GM12874 (cell line): ENCODE results near the gene PHACTR1.

Source experiments
- CTCF ChIP-seq: IDR thresholded peaks from 2 replicates; pipeline ENCODE4 v1.5.1; 2011; ENCODE audit warnings: low read depth, mild to moderate bottlenecking, control low read depth, low read length, moderate library complexity; ENCODE audit not compliant: insufficient read depth

PHACTR1 gene

GRCh38 chr6:13272131-13273046, 555.8 kb downstream of the PHACTR1 start:
- no peak for TF ChIP-seq CTCF

GRCh38 chr6:13273202-13273930, 556.8 kb downstream of the PHACTR1 start:
- no peak for TF ChIP-seq CTCF

- TF ChIP-seq CTCF = no peak
These were observed 557.6 kb downstream of the PHACTR1 start for GRCh38 chr6:13273931-13274706.

GRCh38 chr6:13274707-13275434, 558.3 kb downstream of the PHACTR1 start:
- TF ChIP-seq CTCF = no peak

GRCh38 chr6:13275435-13275989, 558.9 kb downstream of the PHACTR1 start:
- TF ChIP-seq CTCF = no peak

GRCh38 chr6:13277231-13277630, 560.7 kb downstream of the PHACTR1 start:
- TF ChIP-seq CTCF = no peak
